Measurements from ENCODE around the gene TRIM69.
A peak's percentile ranks its signal among the peaks of the same experiment; 100 is the strongest.
"Not testable (repeated sequence)": the region's sequence is repeated elsewhere in the genome, so short reads cannot be mapped to it uniquely, and the experiment has no call there.

TRIM69 gene

DNA sequence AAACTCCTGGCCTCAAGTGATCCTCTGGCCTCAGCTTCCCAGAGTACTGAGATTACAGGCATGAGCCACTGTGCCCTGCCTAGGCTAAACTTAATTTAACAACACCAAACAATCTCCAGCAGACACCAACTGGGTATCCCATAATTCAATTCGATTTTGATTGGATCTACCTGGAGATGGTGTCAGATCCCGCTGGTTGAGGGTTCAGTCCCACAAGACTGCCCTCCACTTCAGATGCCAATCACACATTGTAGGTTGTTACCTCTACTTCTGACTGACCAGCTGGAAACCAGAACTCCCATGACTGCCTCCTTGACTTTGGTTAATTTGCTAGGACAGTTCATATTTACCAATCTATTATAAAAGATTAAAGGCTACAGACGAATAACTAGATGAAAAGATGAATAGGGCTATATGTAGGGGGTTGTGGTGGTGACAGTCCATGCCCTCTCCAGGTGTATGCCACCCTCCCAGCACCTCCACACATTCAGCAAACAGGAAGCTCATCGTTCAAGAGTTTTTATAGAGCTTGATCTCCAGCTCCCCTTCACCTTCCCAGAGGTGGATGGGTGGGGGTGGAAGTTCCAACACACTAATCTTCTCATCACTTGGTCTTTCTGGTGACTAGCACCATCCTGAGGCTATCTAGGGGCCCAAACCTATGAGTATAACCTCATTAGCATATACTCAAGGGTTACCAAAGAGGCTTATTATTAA is 15.7 kb upstream of the TRIM69 start:
- Mint-ChIP-seq H3K4me3 (no peak overlapping the region), H3K27ac (no peak overlapping the region), H3K4me1 (peaks cover 7% of the 10 kb centered on the region), H3K9me3 (no peaks in the 10 kb centered on the region), H3K36me3 (ENCODE audit: low read depth) (peaks cover 20% of the 10 kb centered on the region), H3K27me3 (ENCODE audit: low read depth, poor library complexity) (peaks cover 2% of the 10 kb centered on the region)
- TF ChIP-seq CTCF (IDR thresholded peaks at IDR 0.05), result no peak
- no peak for DNase-seq

DNA sequence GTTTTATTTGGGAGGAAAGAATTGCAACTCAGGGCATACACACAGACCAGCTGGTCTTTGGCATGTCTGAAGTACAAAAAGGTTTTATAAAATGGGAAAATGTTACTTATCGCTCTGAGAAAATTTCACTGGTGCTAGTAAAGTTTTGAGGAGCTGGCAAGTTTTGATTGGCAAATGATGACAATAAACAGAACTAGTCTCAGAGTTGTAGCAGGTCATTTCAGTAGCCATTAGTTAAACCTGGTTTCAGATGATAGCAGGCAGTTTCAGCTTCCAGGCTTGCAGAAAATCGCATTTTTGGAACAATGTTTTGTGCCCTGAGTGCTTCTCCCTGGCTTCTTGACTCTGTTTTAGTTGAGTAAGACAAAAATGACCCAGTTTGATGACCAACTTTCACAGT is 14.3 kb upstream of the TRIM69 start:
- Mint-ChIP-seq H3K36me3 (ENCODE audit: low read depth) (peaks cover 10% of the 10 kb centered on the region), H3K27ac (no peak overlapping the region), H3K4me1 (peaks cover 17% of the 10 kb centered on the region), H3K27me3 (ENCODE audit: low read depth, poor library complexity) (peaks cover 4% of the 10 kb centered on the region), H3K4me3 (no peak overlapping the region), H3K9me3 (no peaks in the 10 kb centered on the region)
- DNase-seq, result no peak
- TF ChIP-seq CTCF (IDR thresholded peaks at IDR 0.05), result no peak

DNA sequence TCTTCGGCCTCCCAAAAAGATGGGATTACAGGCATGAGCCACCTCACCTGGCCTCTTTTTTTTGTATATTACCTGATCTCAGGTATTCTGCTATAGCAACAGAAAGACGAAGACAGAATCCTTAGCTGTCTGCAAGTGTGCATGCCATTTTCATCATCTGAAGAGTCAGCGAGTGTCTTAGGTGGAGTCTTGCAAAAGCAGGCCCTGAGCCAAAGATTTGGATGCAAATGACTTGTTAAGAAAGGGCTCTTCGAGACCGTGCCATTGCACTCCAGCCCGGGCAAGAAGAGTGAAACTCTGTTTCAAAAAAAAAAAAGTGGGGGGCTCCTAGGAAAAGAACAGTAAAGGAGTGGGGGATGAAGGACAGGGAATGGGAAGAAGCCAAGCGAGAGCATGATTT is 10.2 kb upstream of the TRIM69 start:
- Mint-ChIP-seq H3K27me3 (ENCODE audit: low read depth, poor library complexity) (peaks cover 13% of the 10 kb centered on the region), H3K4me3 (no peak overlapping the region), H3K36me3 (ENCODE audit: low read depth) (no peaks in the 10 kb centered on the region), H3K9me3 (no peaks in the 10 kb centered on the region), H3K27ac (peak overlapping the region; percentile 53), H3K4me1 (peaks cover 26% of the 10 kb centered on the region)
- TF ChIP-seq CTCF (IDR thresholded peaks at IDR 0.05), result no peak
- DNase-seq, result no peak

GRCh38 chr15:44726568-44727484 is 9.5 kb upstream of the TRIM69 start:
- H3K4me1 Mint-ChIP-seq, result peaks cover 26% of the 10 kb centered on the region
- no peaks in the 10 kb centered on the region for H3K36me3 Mint-ChIP-seq (ENCODE audit: low read depth)
- peaks cover 17% of the 10 kb centered on the region for H3K27me3 Mint-ChIP-seq (ENCODE audit: low read depth, poor library complexity)
- H3K9me3 Mint-ChIP-seq, result no peaks in the 10 kb centered on the region
- DNase-seq, result no peak
- H3K27ac Mint-ChIP-seq, result peak overlapping the region; percentile 53
- H3K4me3 Mint-ChIP-seq, result no peak overlapping the region
- no peak for TF ChIP-seq CTCF (IDR thresholded peaks at IDR 0.05)

GRCh38 chr15:44727485-44728231 is 8.7 kb upstream of the TRIM69 start:
- no peak for DNase-seq
- Mint-ChIP-seq H3K4me3 (peak overlapping the region; percentile 30), H3K9me3 (no peaks in the 10 kb centered on the region), H3K27me3 (ENCODE audit: low read depth, poor library complexity) (peaks cover 17% of the 10 kb centered on the region), H3K4me1 (peaks cover 26% of the 10 kb centered on the region), H3K36me3 (ENCODE audit: low read depth) (peaks cover 5% of the 10 kb centered on the region), H3K27ac (no peak overlapping the region)
- TF ChIP-seq CTCF (IDR thresholded peaks at IDR 0.05), result no peak

DNA sequence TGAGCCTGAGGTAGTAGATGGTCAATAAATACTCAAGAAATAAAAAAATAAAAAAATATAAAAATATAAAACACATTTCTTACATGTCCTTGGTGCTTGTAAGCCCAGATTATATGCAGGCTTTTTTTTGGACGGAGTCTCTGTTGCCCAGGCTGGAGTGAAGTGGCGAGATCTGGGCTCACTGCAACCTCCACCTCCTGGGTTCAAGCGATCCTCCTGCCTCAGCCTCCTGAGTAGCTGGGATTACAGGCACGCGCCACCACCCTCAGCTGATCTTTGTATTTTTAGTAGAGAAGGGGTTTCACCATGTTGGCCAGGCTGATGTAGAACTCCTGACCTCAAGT is 8.1 kb upstream of the TRIM69 start:
- not testable (repeated sequence) for H3K36me3 Mint-ChIP-seq (ENCODE audit: low read depth)

More for the DNA sequence above, 8.1 kb upstream of the TRIM69 start:
- H3K4me1 Mint-ChIP-seq, result peaks cover 26% of the 10 kb centered on the region
- H3K4me3 Mint-ChIP-seq, result peak overlapping the region; percentile 91
- H3K9me3 Mint-ChIP-seq, DNase-seq: not testable (repeated sequence)
- H3K27me3 Mint-ChIP-seq (ENCODE audit: low read depth, poor library complexity), result peaks cover 17% of the 10 kb centered on the region
- H3K27ac Mint-ChIP-seq, result peak overlapping the region; percentile 99

All from nephron progenitor cell (in vitro differentiated cells).